ENCODE measurements around the gene ADM.

Gene ADM

DNA sequence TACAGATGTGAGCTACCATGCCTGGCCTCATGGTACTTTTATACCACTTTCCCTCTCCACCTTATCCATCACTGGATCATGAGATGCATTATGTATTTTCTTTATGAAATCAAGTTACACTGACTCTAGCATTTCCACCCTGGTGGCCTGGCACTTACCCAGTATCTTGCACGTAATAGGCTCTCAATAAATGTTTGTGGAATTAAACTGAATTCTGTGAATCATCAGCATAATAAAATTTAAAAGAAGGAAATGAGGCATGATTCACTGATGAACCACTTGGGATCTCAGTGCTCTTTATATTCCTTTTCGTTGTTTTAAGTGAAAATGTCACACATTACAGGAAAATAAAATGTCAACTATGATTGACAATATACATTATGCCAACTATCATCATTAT is 25.1 kb downstream of the ADM start:
- no peak for DNase-seq

GRCh38 chr11:10331548-10332289 is 26.8 kb downstream of the ADM start:
- DNase-seq, result no peak

DNA sequence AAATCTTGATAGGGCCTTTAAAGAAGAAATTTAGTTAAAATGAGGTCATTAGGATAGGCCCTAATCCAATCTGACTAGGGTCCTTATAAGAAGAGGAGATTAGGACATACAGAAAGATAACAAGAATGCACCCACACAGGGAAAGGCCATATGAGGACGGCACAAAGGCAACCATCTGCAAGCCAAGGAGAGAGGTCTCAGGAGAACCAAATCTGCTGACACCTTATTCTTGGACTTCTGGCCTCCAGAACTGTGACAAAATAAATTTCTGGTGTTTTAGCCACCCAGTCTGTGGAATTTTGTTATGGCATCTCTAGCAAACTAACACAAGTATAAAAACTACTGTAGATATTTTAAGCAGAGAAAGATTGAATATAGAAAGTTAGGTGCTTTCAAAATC is 28.6 kb downstream of the ADM start:
- DNase-seq, result no peak

DNA sequence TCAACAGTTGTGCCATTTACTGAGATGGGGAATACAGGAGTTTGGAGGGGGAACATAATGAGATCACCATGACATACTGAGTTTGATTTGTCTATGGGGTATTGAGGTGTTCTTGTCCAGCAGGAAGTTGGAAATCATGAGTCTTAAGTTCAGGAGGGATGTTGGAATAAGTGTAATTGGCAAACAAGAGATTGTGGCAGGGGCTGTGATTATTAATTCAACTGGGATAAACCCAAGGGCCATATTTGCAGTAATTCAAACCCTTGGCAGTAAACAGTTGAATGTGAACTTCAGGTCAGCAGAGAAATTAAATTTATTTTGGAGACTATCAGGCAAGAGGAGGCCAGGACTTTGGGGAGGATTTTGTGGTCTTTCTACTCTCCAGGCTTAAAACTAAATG is 33.4 kb downstream of the ADM start:
- no peak for DNase-seq

- DNase-seq, result no peak
These were observed 43.9 kb downstream of the ADM start for GRCh38 chr11:10348650-10349280.

- DNase-seq, result no peak
These were observed 44.4 kb downstream of the ADM start for GRCh38 chr11:10349281-10349665.

- no peak for DNase-seq
These were observed 44.9 kb downstream of the ADM start for GRCh38 chr11:10349806-10350205.

- no peak for DNase-seq
These were observed 45.5 kb downstream of the ADM start for GRCh38 chr11:10350334-10350733.

- no peak for DNase-seq
These were observed 46.5 kb downstream of the ADM start for GRCh38 chr11:10351435-10351764.

- DNase-seq, result no peak
These were observed 47.1 kb downstream of the ADM start for GRCh38 chr11:10351765-10352641.

- no peak for DNase-seq
These were observed 48.2 kb downstream of the ADM start for GRCh38 chr11:10352921-10353550.

- no peak for DNase-seq
These were observed 49.5 kb downstream of the ADM start for GRCh38 chr11:10354389-10354788.

DNA sequence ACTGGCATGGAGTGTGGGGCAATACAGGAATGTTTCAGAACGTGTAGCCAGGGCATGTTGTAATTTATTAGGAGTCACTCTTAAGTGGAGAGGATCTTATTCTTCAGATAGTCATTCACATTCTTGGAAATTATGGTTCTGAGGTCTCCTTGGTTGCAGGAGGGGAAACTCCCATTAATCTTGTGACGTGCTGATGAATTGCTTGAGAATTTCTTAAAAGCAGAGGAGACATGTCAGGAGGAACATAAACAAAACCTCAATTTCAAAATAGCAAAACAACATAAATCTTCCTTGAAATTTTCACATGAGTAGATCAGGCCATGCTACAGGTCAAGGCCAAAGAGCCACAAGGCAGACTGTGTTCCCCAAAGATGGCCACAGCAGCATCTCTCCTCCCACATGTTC is 50.4 kb downstream of the ADM start:
- no peak for DNase-seq

DNA sequence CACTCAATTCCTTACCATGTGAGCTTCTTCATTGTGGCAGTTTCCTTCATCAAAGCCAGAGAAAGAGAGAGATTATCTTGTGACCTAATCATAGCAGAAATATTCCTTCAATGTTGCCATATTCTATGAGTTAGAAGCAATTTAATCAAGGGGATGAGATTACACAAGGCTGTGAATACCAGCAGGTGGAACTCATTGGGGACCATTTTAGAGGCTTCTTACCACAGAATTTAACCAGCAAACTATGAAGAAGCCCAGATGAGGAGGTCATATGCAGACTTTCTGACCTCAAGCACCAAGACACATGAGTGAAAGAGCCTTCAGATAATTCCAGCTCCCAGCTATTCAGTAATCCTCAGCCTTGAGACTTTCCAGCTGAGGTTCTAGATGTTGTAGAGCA is 51.3 kb downstream of the ADM start:
- no peak for DNase-seq

Data from effector CD8-positive, alpha-beta T cell (primary cell).